ENCODE data around the gene CROCC2. TPM values are rescaled to one million over a fixed set of nuclear protein-coding genes. Genes with fewer than 3 reads are reported as not detected.

CROCC2 gene
- polyA plus RNA-seq, 2 of the 4 experiments (the other 2 are of a cell fraction): not detected

- 67% methylated on average over 20 of the region's 25 CpGs for WGBS (ENCODE audit: missing lambda C conversion rate)
- Histone ChIP-seq H3K4me1 (no peaks in the 10 kb centered on the region), H3K4me2 (no peak overlapping the region), H3K9me3 (peaks cover 14% of the 10 kb centered on the region), H3K4me3 (no peak overlapping the region), H3K27ac (no peak overlapping the region)
- no peak for ATAC-seq
- FAIRE-seq: no peak
- CTCF ChIA-PET: interaction anchor here (0.9 to 1.9 kb wide), 2 partner anchors 8 to 21 kb away, joined by 3 to 5 read pairs; no protein-coding TSS in a partner anchor
- DNase-seq (ENCODE audit: low read depth in 1 of 2, low spot score in 1 of 2): no peak
- TF ChIP-seq PBX3 (IDR thresholded peaks at IDR 0.05) (no peak), MAX (IDR thresholded peaks at IDR 0.05) (no peak), RFX5 (IDR thresholded peaks at IDR 0.05) (no peak), EHF (CRISPR knock-in tag; IDR thresholded peaks at IDR 0.05) (no peak), HES2 (IDR thresholded peaks at IDR 0.05) (no peak), CHD2 (IDR thresholded peaks at IDR 0.05; ENCODE audit: low read length, partially characterized antibody) (no peak), RAD21 (conservative IDR thresholded peaks at IDR 0.05 in 1 of 2, IDR thresholded peaks at IDR 0.05 in 1 of 2) (no peak), PHF8 (IDR thresholded peaks at IDR 0.05; ENCODE audit: borderline replicate concordance, low read depth) (no peak), MAZ (IDR thresholded peaks at IDR 0.05; ENCODE audit: borderline replicate concordance, low read depth, low read length) (no peak), JUN (IDR thresholded peaks at IDR 0.05) (no peak)
- POLR2A ChIA-PET: no interaction called here
Measured at GRCh38 chr2:240935103-240935876, 29.2 kb downstream of the CROCC2 start.

GRCh38 chr2:240936106-240936505 lies 30.0 kb downstream of the CROCC2 start:
- no peak for TF ChIP-seq ELK1 (IDR thresholded peaks at IDR 0.05; ENCODE audit: low read depth, low read length)
- no peak for TF ChIP-seq E2F6 (IDR thresholded peaks at IDR 0.05; ENCODE audit: borderline replicate concordance, low read depth)
- TF ChIP-seq MAFK (IDR thresholded peaks at IDR 0.05; ENCODE audit: partially characterized antibody): no peak
- no peak for TF ChIP-seq CHD4 (IDR thresholded peaks at IDR 0.05; ENCODE audit: borderline replicate concordance)
- TF ChIP-seq CBX8 (IDR thresholded peaks at IDR 0.05): no peak
- no peak for TF ChIP-seq RNF2 (IDR thresholded peaks at IDR 0.05; ENCODE audit: borderline replicate concordance, low read depth)
- TF ChIP-seq HDAC2 (IDR thresholded peaks at IDR 0.05): no peak
- TF ChIP-seq JUNB (IDR thresholded peaks at IDR 0.05): no peak
- no peak for TF ChIP-seq SMC3 (IDR thresholded peaks at IDR 0.05)
- no peak for TF ChIP-seq RCOR1 (IDR thresholded peaks at IDR 0.05; ENCODE audit: low read depth, low read length)
- no peak for TF ChIP-seq BHLHE40 (IDR thresholded peaks at IDR 0.05; ENCODE audit: low read depth, low read length)
- TF ChIP-seq CTCF (IDR thresholded peaks at IDR 0.05): no peak
- no peak for TF ChIP-seq NR3C1 (IDR thresholded peaks at IDR 0.05)
- no peak for TF ChIP-seq BCL3 (IDR thresholded peaks at IDR 0.05)
- TF ChIP-seq CHD2 (IDR thresholded peaks at IDR 0.05; ENCODE audit: low read length, partially characterized antibody): no peak
- no peak for TF ChIP-seq KDM1A (IDR thresholded peaks at IDR 0.05; ENCODE audit: low read depth)
- ChIA-PET CTCF (interaction anchor here (1.9 kb wide), 1 partner anchor 21 kb away, joined by 5 read pairs; no protein-coding TSS in a partner anchor), POLR2A (no interaction called here)
- H3K4me1 ChIP-seq: no peaks in the 10 kb centered on the region
- ATAC-seq (no peak), FAIRE-seq (no peak), DNase-seq (ENCODE audit: low read depth in 1 of 2, low spot score in 1 of 2) (no peak)
- 45% methylated on average over 9 of the region's 9 CpGs for WGBS (ENCODE audit: missing lambda C conversion rate)
- H3K4me2 ChIP-seq: no peak overlapping the region
- H3K9me3 ChIP-seq: peaks cover 14% of the 10 kb centered on the region
- no peak overlapping the region for H3K4me3 ChIP-seq
- H3K27ac ChIP-seq: no peak overlapping the region
